ENCODE results near the gene CRYBA4.

DNA sequence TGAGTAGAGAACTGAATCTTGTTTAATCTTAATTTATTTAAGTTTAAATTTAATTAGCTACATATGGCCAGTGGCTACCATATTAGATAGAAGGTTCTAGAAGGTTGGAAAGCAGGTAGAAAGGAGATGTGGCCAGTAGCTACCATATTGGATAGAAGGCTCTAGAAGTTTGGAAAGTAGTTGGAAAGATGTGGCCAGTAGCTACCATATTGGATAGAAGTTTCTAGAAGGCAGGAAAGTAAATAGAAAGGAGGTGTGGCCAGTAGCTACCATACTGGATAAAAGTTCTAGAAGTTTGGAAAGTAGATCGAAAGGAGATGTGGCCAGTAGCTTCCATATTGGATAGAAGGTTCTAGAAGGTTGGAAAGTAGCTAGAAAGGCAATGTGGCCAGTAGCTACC is 2.2 kb downstream of the CRYBA4 start:
- no peak for TF ChIP-seq CTCF (conservative IDR thresholded peaks at IDR 0.05)
- TF ChIP-seq ZFX (IDR thresholded peaks at IDR 0.05), result no peak
